NCI-H2029 treated with DMSO at 0.1 percent for 48 hours (cell line): Measurements from ENCODE around the gene GALNT9.
"Not testable (repeated sequence)": the region's sequence is repeated elsewhere in the genome, so short reads cannot be mapped to it uniquely, and the experiment has no call there.

Source experiments
- DNase-seq: peaks from one replicate; lab custom pipeline; 2025; lab: John Stamatoyannopoulos, UW

The GALNT9 gene

DNA sequence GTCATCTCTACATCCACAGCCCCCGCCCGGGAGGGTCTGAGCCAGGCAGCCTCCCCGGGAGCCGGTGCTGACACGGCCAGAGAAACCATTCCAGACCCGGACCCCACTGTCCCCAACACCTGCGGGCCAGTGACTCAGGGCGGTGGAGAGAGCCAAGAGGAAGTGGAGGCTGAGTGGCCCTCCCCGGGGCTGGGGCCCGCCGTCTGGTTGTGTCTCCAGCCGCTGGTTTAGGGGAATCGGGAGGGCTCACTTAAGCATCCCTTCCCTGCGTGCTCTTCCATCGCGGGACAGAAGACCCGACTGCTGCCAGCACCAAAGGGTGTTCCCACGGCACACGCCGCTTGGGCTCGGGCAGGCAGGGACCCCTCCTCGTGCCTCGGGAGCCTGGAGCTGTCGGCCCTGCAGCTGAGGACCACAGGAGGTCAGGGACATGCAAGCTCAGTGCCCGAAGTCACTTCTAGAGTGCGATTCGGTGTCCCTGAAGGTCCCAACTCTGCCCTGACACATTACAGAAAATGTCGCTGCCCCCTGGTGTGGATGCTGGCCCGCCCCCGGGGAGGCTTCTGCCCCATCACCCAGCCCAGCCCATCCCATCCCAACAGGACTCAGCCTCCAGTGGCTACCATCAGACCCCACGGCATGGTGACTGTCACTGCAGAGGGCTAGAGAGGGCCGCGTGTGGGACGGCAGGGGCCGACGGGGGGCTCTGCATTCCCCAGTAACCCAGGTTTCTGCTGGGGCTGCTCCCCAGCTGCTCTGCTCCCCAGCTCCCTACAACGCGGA is 50.8 kb downstream of the GALNT9 start:
- no peak for DNase-seq

DNA sequence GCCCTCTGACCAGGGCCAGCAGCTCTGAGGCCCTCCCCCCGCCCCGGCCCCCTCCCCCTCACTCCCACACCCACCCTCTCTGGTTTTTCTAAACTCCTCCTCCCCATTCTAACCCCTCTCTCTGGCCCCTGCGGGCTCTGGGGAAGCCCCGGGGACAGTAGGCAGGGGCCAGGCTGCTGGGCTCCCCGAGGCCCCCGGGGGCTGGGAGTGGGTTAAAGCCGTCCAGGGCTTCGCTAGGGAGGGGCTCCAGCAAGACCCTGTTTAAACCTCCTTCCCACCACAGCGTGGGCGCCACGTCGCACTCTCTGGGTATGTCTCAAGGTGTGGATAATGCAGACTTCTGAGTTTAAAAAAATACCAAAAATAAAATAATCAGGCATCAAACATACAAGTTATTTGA is 51.4 kb downstream of the GALNT9 start:
- no peak for DNase-seq

DNA sequence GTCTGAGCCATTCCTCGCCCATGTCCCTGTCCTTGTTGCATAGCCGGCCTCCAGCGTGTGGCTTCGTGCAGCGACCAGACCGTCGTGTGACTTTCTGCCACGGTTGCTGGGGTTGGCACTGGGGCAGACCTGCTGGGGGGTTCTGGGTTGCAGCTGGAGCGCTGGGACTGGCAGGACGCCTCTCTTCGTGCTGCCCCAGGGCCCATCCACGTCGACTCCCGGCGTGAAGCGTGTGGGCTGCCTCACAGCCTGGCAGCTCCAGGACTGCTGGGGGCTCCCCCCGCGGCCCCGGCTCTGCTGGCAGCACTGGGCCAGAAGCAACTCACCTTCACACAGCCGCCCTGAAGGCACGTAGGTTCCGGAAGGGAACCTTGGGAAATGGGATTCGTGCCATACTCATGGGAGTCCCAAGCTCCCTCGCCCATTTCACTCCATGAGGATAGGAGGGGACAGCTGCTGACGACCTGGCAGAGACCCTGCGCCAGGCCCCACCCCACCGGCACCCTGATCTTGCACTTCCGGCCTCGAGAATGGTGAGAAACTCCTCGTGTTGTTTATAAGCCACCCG is 51.9 kb downstream of the GALNT9 start:
- DNase-seq = no peak

- no peak for DNase-seq
These were observed 52.5 kb downstream of the GALNT9 start for GRCh38 chr12:132276827-132277373.

DNA sequence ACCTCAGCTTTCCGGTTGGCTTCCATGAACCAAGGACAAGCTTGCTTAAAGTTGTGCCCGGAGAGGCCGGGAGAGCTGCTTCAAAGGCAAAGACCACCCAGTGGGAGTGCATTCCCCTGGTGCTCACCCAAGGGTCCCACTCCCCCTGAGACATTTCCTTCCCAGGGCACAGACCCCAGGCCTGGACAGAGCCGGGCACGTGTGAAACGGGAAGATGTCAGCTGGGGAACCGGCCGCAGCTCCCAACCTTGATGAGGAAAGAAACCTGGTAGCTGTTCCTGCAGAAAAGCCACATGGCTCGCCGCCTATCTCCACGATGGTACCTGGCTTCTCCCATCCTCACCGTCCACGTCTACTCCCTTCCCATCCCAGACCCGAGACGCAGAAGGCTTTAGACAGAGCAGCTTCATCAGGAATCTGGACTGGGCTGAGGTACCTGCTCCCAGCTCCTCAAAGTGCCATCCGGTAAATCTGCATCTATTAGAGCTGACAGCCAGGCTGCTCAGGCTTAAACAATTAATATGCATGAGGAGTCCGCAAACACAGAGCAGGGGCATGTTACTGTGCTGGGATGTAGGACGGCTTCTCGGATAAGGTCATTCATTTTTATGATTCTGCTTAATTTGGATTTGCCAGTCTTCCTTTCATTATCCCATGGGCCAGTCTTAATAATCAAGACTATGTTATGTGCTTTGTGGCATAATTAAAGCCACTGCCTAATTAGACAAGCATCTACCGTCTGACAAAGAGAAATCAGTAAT is 53.1 kb downstream of the GALNT9 start:
- DNase-seq = no peak

GRCh38 chr12:132275631-132276030 is 53.8 kb downstream of the GALNT9 start:
- no peak for DNase-seq

DNA sequence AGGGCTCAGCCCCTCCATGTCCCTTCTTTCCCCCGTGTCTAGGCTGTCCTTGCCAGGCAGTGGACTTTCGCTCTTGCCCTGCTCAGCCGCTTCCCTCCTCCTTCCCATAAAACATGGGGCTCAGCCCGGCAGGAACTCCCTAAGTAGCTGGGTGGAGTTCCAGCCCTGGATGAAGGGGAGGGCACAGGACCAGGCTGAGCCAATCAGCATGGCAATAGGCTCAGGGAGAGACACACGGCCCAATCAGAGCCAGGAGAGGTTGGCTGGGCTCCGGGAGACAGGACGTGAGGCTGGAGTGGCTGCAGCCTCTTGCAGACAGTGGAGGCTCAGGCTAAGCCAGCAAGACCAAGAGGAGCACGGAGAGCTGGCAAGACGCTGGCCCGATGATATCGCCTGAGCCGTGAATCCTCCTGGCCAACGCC is 54.3 kb downstream of the GALNT9 start:
- DNase-seq = peak; percentile 18

- DNase-seq = no peak
These were observed 55.4 kb downstream of the GALNT9 start for GRCh38 chr12:132273992-132274334.

GRCh38 chr12:132272711-132273110 is 56.7 kb downstream of the GALNT9 start:
- DNase-seq = no peak

DNA sequence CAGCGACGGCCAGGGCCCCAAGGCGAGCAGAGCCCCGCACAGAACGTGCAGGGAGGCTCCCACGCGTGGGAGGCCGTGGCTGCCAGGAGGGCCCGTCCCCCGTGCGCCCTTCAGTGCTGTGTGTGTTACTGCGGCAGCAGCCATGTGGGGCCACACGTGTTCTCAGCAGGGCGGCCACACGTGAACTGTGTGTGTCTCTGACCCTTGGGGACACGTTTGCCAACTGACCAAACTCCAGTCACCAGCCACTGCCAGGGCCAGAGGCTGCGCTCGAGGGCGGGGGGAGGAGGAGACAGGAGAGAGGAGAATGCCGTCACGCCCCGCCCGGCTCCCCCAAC is 57.7 kb downstream of the GALNT9 start:
- DNase-seq = no peak

DNA sequence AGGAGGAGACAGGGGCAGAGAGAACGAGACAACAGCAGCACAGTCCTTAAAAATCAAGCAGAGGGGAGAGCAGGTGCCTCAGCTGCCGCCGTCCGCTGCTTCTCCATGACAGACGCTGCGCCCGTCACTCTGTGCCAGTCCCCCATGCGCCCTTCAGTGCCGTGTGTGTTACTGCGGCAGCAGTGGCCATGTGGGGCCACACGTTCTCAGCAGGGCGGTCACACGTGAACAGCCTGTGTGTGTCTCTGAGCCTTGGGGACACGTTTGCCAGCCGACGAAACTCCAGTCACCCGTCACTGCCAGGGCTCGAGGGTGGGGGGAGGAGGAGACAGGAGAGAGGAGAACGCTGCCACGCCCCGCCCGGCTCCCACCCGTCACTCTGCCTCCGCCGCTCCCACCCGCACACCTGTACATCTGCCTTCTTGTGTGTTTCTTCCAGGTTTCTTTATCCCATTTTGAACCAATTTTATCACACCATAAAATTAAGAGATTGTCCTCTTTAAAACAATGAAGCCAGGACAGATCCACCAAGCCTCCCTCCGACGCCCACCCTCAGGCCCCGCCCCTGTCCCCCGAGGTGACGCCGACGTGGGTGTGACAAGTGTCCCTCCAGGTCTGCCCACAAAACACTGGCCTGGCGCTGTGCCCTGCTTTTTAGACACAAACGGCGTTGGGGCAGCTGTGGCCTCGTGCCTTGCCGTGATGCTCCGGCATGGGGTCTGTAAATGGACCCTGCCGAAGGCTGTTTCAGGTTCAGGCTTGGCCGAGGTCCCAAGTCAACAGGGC is 58.2 kb downstream of the GALNT9 start:
- DNase-seq = no peak

DNA sequence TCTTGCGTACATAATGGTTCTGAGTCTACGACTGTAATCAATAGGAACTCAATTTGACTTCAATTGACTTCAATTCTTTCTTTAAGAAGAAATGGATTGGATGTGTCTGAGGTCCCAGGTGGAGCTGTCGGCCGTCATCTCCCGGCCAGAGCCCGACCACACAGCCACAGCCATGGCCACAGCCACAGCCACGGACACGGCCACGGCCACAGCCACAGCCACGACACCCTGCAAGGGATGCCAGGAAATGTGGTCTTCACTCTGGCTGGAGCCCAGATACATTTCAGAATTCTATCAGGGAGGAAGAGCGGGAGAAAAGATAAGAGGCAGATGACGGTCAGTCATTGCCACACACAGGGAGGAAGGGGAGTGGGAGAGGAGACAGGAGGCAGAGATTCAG is 58.9 kb downstream of the GALNT9 start:
- no peak for DNase-seq

GRCh38 chr12:132269271-132269968 is 60.0 kb downstream of the GALNT9 start:
- DNase-seq = no peak

GRCh38 chr12:132268674-132269073 is 60.7 kb downstream of the GALNT9 start:
- DNase-seq = no peak

DNA sequence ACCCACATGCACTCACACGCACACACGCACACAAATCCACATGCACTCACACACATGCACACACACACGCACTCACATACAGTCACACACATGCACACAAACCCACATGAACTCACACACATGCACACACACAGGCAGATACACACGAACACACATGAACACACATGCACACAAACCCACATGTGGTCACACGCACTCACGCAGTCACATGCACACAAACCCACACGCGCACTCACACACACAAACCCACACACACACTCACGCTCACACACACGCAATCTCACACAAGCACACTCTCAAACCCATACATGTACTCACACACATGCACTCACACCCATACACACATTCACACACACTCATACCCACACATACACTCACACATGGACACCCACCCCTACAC is 61.5 kb downstream of the GALNT9 start:
- DNase-seq = no peak

- DNase-seq = no peak
These were observed 62.6 kb downstream of the GALNT9 start for GRCh38 chr12:132266802-132267201.

DNA sequence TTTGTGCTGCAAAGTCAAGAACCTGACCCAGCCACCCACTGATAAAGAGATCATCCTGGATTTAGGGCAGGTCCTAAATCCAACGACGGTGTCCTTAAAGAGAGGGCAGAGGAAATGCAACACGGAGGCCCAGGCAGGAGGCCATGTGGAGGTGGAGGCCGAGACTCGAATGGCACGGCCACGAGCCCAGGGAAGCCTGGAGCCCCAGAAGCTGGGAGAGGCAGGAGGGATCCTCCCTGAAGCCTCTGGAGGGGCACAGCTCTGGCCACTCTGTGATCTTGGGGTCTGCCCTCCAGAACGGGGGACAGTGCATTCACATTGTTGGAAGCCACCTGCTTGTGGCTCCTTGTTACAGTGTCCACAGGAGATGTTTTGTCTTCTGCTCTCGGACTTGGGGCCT is 63.0 kb downstream of the GALNT9 start:
- no peak for DNase-seq

DNA sequence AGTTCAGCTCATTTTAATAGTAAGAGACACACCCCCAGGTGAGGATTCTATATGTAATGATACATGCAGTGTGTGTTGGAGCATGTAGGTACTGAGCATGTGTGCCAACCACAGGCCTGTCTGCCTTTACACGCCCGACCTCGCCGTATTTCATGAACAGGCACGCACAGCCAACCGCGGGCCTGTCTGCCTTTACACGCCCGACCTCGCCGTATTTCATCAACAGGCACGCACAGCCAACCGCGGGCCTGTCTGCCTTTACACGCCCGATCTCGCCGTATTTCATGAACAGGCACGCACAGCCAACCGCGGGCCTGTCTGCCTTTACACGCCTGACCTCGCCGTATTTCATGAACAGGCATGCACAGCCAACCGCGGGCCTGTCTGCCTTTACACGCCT is 63.6 kb downstream of the GALNT9 start:
- not testable (repeated sequence) for DNase-seq

GRCh38 chr12:132265056-132265800 is 64.2 kb downstream of the GALNT9 start:
- DNase-seq = no peak

DNA sequence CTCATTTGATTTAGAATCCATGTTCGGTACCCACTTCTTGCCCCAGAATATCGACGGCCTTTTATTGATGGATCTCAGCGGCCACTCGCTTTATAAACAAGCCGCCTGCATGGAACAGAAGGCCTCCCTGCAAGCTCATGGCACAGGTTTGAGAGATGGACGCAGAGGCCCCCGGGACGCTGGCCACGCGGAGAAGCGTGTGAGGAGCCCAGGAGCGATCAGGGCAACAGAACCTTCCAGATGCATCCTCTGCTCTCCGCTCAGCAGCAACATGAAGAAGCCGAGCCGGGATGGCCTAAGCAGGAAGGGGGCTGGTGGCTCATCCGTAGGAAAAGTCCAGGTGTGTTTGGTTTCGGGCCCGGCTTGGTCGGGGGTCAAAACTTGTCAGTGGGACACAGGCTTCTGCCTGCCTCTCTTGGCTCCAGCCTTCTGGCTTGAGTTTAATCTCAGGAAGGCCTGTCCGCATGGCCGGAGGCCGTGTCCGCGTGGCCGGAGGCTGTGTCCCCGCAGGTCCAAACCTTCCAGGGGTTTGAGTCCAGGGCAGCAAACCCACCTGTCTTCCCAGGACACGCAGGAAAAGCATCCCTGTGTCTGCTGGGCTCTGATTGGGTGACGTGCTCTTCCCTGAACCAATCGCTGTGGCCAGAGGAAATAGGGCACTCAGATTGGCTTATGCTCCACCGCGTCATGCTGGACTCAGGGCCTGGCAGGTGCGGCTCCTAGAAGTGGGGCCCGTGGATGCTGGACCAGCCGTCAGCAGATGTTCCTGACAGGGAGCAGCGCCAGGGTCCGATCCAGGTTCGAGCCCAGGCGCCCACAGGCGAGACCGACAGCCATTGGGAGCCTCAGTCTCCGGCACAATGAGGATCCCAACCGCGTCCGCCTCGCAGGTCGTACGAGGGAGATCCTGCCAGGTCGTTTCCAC is 65.0 kb downstream of the GALNT9 start:
- no peak for DNase-seq
